ENCODE results near the gene FRMD6.

Gene FRMD6

DNA sequence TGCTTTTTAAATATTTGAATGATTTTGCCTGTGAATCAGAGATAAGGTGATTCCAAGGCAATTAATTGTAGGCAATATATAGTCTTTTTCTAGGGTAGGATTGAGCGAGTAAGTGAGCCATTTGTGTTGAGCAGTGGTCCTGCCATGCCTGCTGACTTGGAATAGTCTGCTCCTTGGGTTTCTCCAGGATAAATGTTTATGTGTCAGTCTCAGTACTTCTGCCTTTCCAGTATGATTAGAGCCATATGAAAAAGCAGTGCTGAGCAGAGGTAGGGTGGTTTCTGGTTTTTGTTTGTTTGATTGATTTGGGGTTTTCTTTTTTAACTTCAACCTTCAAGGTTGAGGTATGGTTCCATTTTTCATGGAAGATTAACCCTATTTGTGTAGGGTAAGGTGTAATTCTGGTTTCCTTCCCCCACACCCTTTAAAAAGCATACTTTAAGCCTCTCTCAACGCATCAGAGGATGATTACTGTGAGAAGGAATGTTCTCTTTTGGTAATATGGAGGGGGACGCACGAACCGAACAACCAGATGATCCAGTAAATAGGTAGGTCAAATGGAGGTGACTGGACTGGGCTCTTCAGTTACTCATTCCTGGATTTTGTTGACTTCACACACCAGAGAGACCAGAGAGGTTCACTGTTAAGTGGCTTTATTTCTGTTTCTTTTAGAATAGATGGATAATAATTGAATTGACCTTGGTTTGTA is 22.7 kb downstream of the FRMD6 start:
- DNase-seq: no peak

- DNase-seq: no peak
Measured at GRCh38 chr14:51676549-51676948, 24.8 kb downstream of the FRMD6 start.

DNA sequence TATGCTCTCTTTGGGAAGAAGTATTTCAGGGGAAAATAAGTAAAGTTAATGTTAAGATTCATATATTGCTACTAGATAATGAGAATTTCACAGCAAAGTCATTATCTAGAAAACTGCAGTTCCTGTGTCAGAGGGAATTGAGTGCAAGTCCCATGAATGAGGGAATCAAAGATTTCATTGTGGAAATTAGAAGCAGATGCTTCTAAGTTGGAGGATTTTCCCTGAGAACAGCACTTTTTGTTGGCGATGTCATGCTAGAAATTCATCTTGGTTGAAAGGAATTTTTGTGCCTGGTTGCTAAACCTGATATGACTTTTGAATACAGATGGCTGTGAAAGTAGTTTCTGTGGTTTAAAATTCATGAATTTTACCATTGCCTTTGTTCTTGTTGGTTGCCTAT is 25.6 kb downstream of the FRMD6 start:
- no peak for DNase-seq

DNA sequence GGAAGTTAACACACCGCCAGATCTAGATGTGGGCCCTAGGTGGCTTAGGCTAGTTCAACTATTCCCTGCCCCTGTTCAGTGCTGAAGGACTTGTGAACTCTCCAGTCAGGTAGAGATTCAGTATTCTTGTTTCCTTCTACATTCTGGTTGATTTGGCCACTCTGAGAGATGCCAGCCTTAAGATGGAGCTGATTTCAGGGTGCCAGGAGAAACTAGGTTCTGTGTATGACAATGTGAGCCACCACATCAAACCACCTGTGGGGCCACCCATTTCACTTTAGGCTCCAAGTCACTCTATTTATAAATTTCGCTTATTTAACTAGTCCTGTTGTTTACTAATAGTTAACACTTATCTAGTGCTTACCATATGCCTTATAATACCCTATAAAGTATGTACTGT is 26.0 kb downstream of the FRMD6 start:
- DNase-seq: no peak

- DNase-seq: no peak
Measured at GRCh38 chr14:51680031-51680430, 28.3 kb downstream of the FRMD6 start.

DNA sequence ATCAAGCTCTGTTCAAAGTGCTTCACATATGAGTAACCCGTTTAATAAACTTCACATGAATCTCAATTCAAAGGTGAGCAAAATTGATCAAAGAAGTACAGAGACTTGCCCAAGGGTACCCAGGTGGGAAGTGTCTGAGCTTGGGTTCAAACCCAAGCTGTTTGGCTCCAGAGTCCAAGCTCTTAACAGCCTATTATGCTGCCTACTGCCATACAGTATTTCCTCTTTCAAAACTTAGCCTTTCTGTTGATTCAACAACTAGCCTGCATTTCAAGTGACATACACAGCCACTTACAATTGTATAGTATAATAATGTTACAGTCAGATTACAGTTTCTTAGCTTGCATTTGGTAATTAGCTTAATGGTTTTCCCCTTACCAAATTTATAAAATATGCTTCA is 29.7 kb downstream of the FRMD6 start:
- DNase-seq: no peak

DNA sequence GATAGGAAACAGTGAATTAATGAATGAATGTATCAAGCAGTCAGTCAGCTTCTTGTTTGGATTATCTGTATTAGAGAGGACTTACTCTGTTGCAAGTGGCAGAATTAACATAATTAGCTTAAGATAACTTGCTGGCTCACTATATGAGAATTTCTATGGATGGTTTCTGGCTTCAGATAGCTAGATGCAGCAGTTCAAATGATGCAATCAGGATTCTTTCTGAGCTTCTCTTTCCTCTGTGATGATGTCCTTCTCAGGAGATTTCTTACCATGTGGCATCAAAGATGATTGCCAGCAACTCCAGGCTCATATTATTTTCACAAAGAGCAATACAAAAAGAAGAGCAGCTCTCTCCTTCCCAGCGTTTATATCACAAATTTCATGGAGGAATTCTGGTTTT is 30.7 kb downstream of the FRMD6 start:
- no peak for DNase-seq

DNA sequence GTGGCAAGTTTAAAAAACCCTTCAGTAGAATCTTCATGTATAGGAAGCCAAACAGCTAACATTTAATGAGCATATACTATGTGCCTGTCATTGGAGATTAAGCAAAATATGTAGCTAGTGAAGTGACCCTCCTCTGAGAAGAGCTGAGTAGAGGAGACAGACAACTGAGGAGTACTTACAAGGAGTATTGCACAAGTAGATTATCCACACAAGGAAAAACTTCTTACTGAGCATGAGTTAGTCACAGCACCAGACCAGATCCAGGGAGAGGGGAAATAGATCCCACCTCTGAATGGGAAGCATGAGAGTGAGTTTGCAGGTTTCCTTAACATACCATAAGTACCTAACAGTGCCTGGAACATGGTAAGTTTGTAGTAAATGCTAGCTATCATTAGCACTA is 33.0 kb downstream of the FRMD6 start:
- no peak for DNase-seq

DNA sequence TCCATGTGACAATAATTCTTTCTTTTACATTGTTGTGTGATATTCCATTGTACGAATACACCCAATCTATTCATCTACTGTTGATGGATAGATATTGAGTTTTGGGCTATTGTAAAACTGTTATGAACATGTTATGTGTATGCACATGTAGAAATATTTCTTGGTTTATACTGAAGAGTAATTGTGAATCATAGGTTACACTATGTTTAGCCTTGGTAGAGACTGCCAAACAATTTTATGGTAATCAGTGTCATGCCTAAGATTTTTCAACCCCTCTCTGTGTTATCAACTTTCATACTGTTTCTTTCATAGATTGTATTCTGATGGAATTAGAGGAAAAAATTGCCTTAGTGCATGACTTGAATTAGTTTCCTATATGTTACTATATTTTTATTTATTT is 39.5 kb downstream of the FRMD6 start:
- DNase-seq: no peak

- no peak for DNase-seq
Measured at GRCh38 chr14:51692646-51693045, 40.9 kb downstream of the FRMD6 start.

- DNase-seq: no peak
Measured at GRCh38 chr14:51697848-51698247, 46.1 kb downstream of the FRMD6 start.

DNA sequence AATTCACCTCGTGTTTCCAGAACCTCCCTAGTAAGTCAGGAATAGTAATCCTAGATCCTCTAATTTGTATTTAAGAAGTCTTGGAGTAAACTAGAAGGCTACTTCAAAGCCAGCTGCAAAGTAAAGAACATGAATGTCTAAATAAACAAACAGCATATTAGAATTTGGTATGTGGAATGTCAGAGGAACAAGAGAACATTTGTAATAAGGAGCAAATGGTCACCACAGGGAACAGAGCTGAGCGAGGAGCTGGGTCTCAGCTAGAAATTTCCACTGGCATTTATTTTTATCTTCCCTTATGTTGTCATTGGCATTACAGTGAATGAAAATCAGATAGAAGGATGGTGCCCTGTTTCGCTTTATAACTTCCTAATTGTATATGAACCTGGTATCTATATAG is 50.2 kb downstream of the FRMD6 start:
- no peak for DNase-seq

DNA sequence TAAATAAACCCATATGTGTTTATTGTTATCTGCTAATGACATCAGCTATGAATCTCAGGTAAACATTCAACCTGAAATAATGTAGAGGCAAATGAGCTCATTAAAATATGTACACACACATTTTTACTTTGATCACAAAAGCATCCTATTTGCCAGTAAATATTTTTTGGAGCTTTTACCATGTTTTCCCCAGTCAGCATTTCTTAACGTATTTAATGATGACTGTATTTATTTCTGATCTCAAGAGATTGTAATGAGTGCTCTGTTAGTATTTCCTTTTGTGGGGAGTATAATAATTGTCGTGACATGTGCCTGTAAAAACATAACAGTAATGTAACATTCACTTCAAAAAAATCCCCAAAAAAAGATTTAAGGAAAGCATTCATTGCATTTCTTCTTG is 52.1 kb downstream of the FRMD6 start:
- no peak for DNase-seq

DNA sequence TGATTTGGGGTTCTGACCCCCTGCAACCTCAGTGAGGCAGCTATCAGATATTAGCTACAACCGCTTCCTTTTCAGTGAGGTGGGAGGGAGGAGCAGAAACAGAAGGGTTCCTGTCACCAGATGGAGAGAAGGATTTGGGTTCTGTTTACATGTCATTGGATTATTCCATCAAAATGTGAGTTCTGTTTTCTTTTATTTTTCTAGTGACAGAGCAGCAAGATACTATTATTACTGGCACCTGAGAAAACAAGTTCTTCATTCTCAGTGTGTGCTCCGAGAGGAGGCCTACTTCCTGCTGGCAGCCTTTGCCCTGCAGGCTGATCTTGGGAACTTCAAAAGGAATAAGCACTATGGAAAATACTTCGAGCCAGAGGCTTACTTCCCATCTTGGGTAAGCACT is 52.8 kb downstream of the FRMD6 start:
- no peak for DNase-seq

DNA sequence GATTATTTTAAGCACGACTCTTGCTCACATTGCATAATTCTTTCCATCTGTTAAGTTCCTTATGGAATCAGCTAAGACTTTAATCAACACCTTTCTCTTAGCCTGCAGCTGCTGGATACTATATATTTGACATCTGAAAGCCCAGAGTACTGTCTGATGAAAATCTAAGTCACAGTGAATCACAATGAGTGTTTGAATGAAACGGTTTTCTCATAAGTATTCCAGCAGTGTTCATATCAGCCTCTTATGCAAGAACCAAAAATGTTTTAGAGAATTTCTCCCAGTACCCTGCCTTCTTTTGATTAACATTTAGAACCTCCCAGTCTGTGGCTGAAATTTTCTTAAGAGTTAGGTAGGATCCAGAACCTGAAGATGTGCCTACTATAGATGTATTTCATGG is 55.6 kb downstream of the FRMD6 start:
- no peak for DNase-seq

GRCh38 chr14:51711505-51711904 is 59.8 kb downstream of the FRMD6 start:
- DNase-seq: no peak

GRCh38 chr14:51715250-51715649 is 63.5 kb downstream of the FRMD6 start:
- DNase-seq: no peak

DNA sequence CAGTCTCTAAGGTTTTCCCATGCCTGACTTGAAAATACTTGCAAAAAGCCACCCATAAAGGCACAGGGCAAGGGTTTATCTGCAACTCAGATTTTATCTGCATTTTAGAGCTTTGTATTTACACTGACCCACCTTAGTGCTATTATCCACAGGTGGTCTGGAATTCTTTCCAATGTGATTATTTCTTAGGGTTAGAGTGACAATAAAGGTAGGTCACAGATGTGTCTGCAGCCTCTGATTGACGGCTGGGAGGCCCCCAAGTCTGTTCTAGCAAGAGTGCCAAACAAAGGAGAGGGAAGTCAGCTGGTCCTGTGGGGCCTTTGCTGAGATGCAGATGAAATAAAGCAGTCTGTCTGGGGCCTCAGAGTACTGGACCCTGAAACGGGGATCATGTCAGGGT is 64.0 kb downstream of the FRMD6 start:
- no peak for DNase-seq

DNA sequence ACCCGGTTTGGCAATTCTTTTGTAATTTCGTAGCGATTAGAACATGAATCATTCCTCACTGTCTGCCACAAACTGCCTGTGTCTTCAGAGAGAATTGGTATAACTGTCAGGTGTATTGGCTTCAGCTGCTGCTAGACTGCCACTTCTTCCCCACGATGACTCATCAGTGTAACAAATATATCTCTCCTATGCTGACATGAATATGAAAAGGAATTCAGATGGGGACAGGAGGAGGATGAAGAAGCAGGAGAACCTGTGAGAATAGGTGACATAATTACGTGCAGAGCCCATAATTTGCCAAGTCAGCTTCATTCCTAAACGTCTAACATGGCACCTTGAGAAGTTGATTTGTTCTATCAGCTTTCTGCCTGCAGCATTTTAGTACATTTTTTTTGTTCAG is 64.9 kb downstream of the FRMD6 start:
- no peak for DNase-seq

- DNase-seq: no peak
Measured at GRCh38 chr14:51717766-51718165, 66.1 kb downstream of the FRMD6 start.

DNA sequence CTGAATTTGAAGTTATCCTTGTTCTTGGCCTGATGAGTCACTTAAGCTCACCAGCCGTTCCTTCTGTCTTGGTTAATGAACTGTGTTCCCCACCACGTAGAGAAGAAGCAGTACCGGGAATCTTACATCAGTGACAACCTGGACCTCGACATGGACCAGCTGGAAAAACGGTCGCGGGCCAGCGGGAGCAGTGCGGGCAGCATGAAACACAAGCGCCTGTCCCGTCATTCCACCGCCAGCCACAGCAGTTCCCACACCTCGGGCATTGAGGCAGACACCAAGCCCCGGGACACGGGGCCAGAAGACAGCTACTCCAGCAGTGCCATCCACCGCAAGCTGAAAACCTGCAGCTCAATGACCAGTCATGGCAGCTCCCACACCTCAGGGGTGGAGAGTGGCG is 68.2 kb downstream of the FRMD6 start:
- DNase-seq: no peak

DNA sequence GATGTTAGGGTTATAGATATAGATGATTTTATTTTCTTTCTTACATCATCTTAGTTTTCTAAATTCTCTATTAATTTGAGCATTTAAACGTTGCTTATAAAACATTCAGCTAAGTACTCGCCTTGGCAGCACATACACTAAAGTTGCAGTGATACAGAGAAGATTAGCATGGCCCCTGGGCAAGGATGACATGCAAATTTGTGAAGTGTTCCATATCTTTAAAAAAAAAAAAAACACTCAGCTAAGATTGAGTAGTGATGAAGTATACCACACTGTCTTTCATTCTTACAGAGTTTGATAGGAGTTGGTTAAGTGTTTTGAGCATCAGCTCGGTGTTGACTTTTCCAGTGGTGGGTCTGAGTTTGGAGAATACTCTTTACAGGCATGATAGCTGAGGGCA is 72.3 kb downstream of the FRMD6 start:
- DNase-seq: no peak

DNA sequence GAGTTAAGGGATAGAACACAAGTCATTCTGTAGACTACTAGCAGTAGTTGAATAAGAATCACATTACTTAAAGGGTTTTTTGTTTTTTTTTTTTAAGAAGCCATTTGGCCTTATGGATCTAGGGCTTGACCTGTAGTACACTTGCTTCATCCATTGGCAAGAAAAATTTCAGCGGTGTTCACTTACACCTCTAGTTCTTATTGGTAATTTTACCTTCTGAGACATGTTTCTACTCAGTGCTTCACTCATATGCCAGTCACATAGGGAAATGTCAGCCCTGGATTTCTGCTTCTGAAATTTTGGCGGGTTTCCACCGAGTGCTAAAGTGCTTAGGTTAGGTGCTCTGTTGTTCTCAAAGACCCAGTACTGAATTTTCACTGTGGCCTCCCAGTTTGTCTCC is 72.9 kb downstream of the FRMD6 start:
- no peak for DNase-seq

GRCh38 chr14:51725061-51725460 is 73.4 kb downstream of the FRMD6 start:
- DNase-seq: no peak

- no peak for DNase-seq
Measured at GRCh38 chr14:51726166-51726899, 74.6 kb downstream of the FRMD6 start.
